Upper lobe of left lung (tissue), 6 donors: ENCODE results near the gene NPPC. TPM values are rescaled to one million over a fixed set of nuclear protein-coding genes. Genes with fewer than 3 reads are reported as not detected.

Source experiments
- ATAC-seq, 2 donors: fragments of 200-7000 bp; cut with Tn5 transposase; one replicate each; pipeline ENCODE4 v1.9.1; 2022; ENCODE audit warnings: mild to moderate bottlenecking in 2 of 2, moderate library complexity in 2 of 2; ENCODE audit not compliant: low FRiP score in 2 of 2
- DNase-seq, 2 donors: peaks; one replicate each; pipeline ENCODE4 v3.0.0-alpha.2; 2019 to 2020
- H3K27ac ChIP-seq, 4 donors: fragments of 200-600 bp; sonication (generic); one replicate each; pipeline ENCODE4 v1.5.1; 2016 to 2019
- H3K27me3 ChIP-seq, 4 donors: fragments of 200-600 bp; sonication (generic); one replicate each; pipeline ENCODE4 v1.5.1; 2017 to 2019
- H3K36me3 ChIP-seq, 4 donors: fragments of 200-600 bp; sonication (generic); one replicate each; pipeline ENCODE4 v1.5.1; 2016 to 2019
- H3K4me1 ChIP-seq, 4 donors: fragments of 200-600 bp; sonication (generic); one replicate each; pipeline ENCODE4 v1.5.1; 2018 to 2019
- H3K4me3 ChIP-seq, 4 donors: fragments of 200-600 bp; sonication (generic); one replicate each; pipeline ENCODE4 v1.5.1; 2017 to 2019; ENCODE audit warnings: mild to moderate bottlenecking in 2 of 4, moderate library complexity in 1 of 4
- H3K9me3 ChIP-seq, 4 donors: fragments of 200-600 bp; sonication (generic); one replicate each; pipeline ENCODE4 v1.5.1; 2018 to 2019
- CTCF ChIP-seq, 6 experiments: fragments of 450-650 bp in 4 of 6; fragments of 200-600 bp in 2 of 6; sonication (generic) in 2 of 6; IDR thresholded peaks; one replicate each; pipeline ENCODE4 v1.5.1; 2016 to 2019; ENCODE audit warnings: antibody characterized with exemption in 6 of 6
- EP300 ChIP-seq, 4 donors: sonication (generic); formaldehyde crosslinking; IDR thresholded peaks; one replicate each; pipeline ENCODE4 v1.5.1; 2017; ENCODE audit warnings: antibody characterized with exemption in 4 of 4, control low read depth in 2 of 4
- POLR2A ChIP-seq, 4 donors: fragments of 450-650 bp; IDR thresholded peaks; one replicate each; pipeline ENCODE4 v1.5.1; 2016 to 2017; ENCODE audit warnings: antibody characterized with exemption in 4 of 4, mild to moderate bottlenecking in 2 of 4
- POLR2AphosphoS5 ChIP-seq, 2 donors: sonication (generic); formaldehyde crosslinking; IDR thresholded peaks; one replicate each; pipeline ENCODE4 v1.5.1; 2017; ENCODE audit warnings: antibody characterized with exemption in 2 of 2
- WGBS, 2 donors: methylation state at CpG; one replicate each; pipeline ENCODE4 v1.1.5; 2017 to 2018; 5-methylcytosine and 5-hydroxymethylcytosine counted together
- total RNA-seq, 6 donors: library from RNA; depleted of rRNA in 4 of 6; stranded (reverse); fragments of >200 nt in 4 of 6; gene quantifications; one replicate each; pipeline versions ENCODE4 v1.1.0 to v1.2.1, GENCODE V29; 2016 to 2021
- donor health status: DM: no; HTN: no; CAD: no; lungs with moderate emphysema.
- donor health status: DM: no; HTN: yes; CAD: no; lungs with severe emphysema.

The NPPC gene
- total RNA-seq, 6 donors from 2014 or later = not detected

DNA sequence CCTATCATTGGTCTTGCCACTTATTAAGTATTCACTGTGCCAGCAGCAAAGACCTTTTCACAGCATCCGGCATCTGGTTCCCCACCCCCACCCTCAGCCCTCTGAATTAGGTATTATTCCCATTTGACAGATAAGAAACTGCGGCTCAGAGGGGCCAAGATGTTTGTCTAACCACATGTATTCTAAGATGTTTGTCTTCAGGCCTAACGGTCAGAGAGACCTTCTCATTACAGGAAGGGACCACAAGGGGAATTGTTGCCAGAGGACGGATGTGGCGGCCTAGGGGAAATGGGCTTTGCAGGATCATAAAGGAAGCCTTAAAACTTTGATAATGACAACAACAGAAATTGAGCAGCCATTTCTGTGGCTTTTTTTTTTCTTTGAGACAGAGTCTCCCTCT is 16.6 kb downstream of the NPPC start:
- Histone ChIP-seq H3K27me3 (no peaks in the 10 kb centered on the region), H3K36me3 (no peaks in the 10 kb centered on the region), H3K4me1 (no peaks in the 10 kb centered on the region), H3K4me3 (no peak overlapping the region), H3K27ac (no peak overlapping the region), H3K9me3 (no peaks in the 10 kb centered on the region)
- no peak for TF ChIP-seq POLR2AphosphoS5 (IDR thresholded peaks at IDR 0.05)
- no peak for TF ChIP-seq POLR2A (IDR thresholded peaks at IDR 0.05)
- TF ChIP-seq EP300 (IDR thresholded peaks at IDR 0.05) = no peak
- TF ChIP-seq CTCF (IDR thresholded peaks at IDR 0.05) = no peak
- 46 to 58% methylated on average over 5 of the region's 5 CpGs for WGBS, 2 donors
- DNase-seq = no peak
- ATAC-seq = no peak

DNA sequence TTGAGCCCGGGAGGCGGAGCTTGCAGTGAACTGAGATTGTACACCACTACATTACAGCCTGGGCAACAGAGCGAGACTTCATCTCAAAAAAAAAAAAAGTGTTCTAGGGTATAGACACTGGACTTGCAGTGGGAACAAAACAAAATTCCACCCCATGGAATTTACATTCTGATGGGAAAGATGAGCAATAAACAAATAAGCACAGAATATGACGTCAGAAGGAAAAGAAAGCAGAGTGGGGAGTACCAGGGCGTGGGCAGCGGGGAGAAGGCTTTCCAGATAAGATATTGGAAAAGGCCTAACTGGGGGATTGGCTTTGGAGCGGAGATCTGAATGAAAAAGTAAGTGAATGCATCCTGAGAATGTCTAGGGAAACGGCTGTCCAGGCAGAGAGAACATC is 17.6 kb downstream of the NPPC start:
- Histone ChIP-seq H3K4me3 (no peak overlapping the region), H3K27me3 (no peaks in the 10 kb centered on the region), H3K4me1 (no peaks in the 10 kb centered on the region), H3K9me3 (no peaks in the 10 kb centered on the region), H3K36me3 (no peaks in the 10 kb centered on the region), H3K27ac (no peak overlapping the region)
- WGBS, 2 donors = 82 to 92% methylated on average over 6 to 8 of the region's 8 CpGs
- ATAC-seq (no peak), DNase-seq (no peak)
- TF ChIP-seq CTCF (IDR thresholded peaks at IDR 0.05) = no peak
- no peak for TF ChIP-seq POLR2AphosphoS5 (IDR thresholded peaks at IDR 0.05)
- TF ChIP-seq POLR2A (IDR thresholded peaks at IDR 0.05) = no peak
- no peak for TF ChIP-seq EP300 (IDR thresholded peaks at IDR 0.05)

DNA sequence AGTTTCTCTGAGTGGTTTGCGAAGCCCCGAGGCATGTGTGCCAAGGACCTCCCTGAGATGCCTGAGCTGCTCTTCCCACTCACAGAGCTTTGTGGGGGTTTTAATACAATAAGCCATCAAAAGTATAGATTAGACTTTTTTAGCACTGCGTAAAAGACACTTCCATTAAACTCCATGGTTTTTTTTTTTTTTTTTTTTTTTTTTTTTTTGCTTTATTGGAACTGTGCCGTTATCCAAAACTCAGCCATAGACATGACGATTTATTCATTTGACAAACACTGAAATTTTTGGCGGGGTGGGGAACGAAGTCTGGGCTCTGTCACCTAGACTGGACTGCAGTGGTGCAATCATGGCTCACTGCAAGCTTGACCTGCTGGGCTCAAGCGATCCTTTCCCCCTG is 18.4 kb downstream of the NPPC start:
- Histone ChIP-seq H3K4me1 (no peaks in the 10 kb centered on the region), H3K4me3 (no peak overlapping the region), H3K27ac (no peak overlapping the region), H3K9me3 (no peaks in the 10 kb centered on the region), H3K27me3 (no peaks in the 10 kb centered on the region), H3K36me3 (no peaks in the 10 kb centered on the region)
- 93 to 96% methylated on average over 8 of the region's 8 CpGs for WGBS, 2 donors
- no peak for TF ChIP-seq EP300 (IDR thresholded peaks at IDR 0.05)
- TF ChIP-seq POLR2AphosphoS5 (IDR thresholded peaks at IDR 0.05) = no peak
- TF ChIP-seq POLR2A (IDR thresholded peaks at IDR 0.05) = no peak
- TF ChIP-seq CTCF (IDR thresholded peaks at IDR 0.05) = no peak
- no peak for ATAC-seq
- no peak for DNase-seq

- DNase-seq (no peak), ATAC-seq (no peak)
- no peaks in the 10 kb centered on the region for H3K27me3 ChIP-seq
- WGBS, 2 donors = 86% methylated on average over 4 of the region's 4 CpGs; no CpG with 5 or more reads in 1 of the 2 donors
- no peak overlapping the region for H3K4me3 ChIP-seq
- H3K4me1 ChIP-seq = no peaks in the 10 kb centered on the region
- no peak for TF ChIP-seq POLR2AphosphoS5 (IDR thresholded peaks at IDR 0.05)
- H3K9me3 ChIP-seq = no peaks in the 10 kb centered on the region
- H3K36me3 ChIP-seq = no peaks in the 10 kb centered on the region
- H3K27ac ChIP-seq = no peak overlapping the region
Measured at GRCh38 chr2:231905026-231905425, 21.2 kb downstream of the NPPC start.

- H3K4me3 ChIP-seq = no peak overlapping the region
- H3K9me3 ChIP-seq = no peaks in the 10 kb centered on the region
- H3K36me3 ChIP-seq = no peaks in the 10 kb centered on the region
- DNase-seq (no peak), ATAC-seq (no peak)
- TF ChIP-seq POLR2AphosphoS5 (IDR thresholded peaks at IDR 0.05) (no peak), CTCF (IDR thresholded peaks at IDR 0.05) (no peak), POLR2A (IDR thresholded peaks at IDR 0.05) (no peak), EP300 (IDR thresholded peaks at IDR 0.05) (no peak)
- 87 to 100% methylated on average over 6 to 8 of the region's 12 CpGs for WGBS, 2 donors
- no peak overlapping the region for H3K27ac ChIP-seq
- H3K4me1 ChIP-seq = no peaks in the 10 kb centered on the region
- H3K27me3 ChIP-seq = no peaks in the 10 kb centered on the region
Measured at GRCh38 chr2:231904161-231904611, 22.0 kb downstream of the NPPC start.
